Naive thymus-derived CD8-positive, alpha-beta T cell (primary cell): ENCODE results near the gene ZCCHC24. TPM values are rescaled to one million over a fixed set of nuclear protein-coding genes. Genes with fewer than 3 reads are reported as not detected.
"Not testable (repeated sequence)": the region's sequence is repeated elsewhere in the genome, so short reads cannot be mapped to it uniquely, and the experiment has no call there.

Experiments used
- ATAC-seq, 2 donors: fragments of 150-1000 bp; cut with Tn5 transposase in 1 of 2; sonication (Bioruptor Pico), chemical (Tn5 transposase) in 1 of 2; 1 replicate in 1 of 2; 2 replicates in 1 of 2; pipeline ENCODE4 v1.10.0; 2021; ENCODE audit warnings: mild to moderate bottlenecking in 2 of 2, moderate library complexity in 2 of 2
- POLR2A ChIA-PET: fragments of 350-600 bp; sonication (Branson Sonifier 250); formaldehyde crosslinking; loops from one replicate; lab custom pipeline; 2021; ENCODE audit warnings: antibody characterized with exemption; lab: Charles Lee
- DNase-seq, 10 donors: peaks; one replicate each; pipeline versions ENCODE4 v3.0.0 to v3.0.0-alpha.2; 2020 to 2022
- H3K27ac Mint-ChIP-seq, 10 donors: one replicate each; pipeline ENCODE4 v1.8.0; 2020 to 2022; ENCODE audit warnings: mild to moderate bottlenecking in 10 of 10, mixed read lengths in 10 of 10, moderate library complexity in 4 of 10, inconsistent platforms in 1 of 10
- H3K27me3 Mint-ChIP-seq, 5 donors: one replicate each; pipeline ENCODE4 v1.8.0; 2021 to 2022; ENCODE audit warnings: mixed read lengths in 5 of 5
- H3K36me3 Mint-ChIP-seq, 3 donors: one replicate each; pipeline ENCODE4 v1.8.0; 2020 to 2022; ENCODE audit warnings: mixed read lengths in 3 of 3, mild to moderate bottlenecking in 2 of 3, inconsistent platforms in 1 of 3
- H3K4me1 Mint-ChIP-seq, 4 donors: one replicate each; pipeline ENCODE4 v1.8.0; 2021 to 2022; ENCODE audit warnings: mixed read lengths in 4 of 4
- H3K4me3 Mint-ChIP-seq, 10 donors: one replicate each; pipeline ENCODE4 v1.8.0; 2020 to 2022; ENCODE audit warnings: mild to moderate bottlenecking in 10 of 10, mixed read lengths in 10 of 10, moderate library complexity in 6 of 10, inconsistent platforms in 1 of 10
- H3K9me3 Mint-ChIP-seq, 9 donors: one replicate each; pipeline ENCODE4 v1.8.0; 2020 to 2022; ENCODE audit warnings: mixed read lengths in 9 of 9, mild to moderate bottlenecking in 3 of 9, inconsistent platforms in 1 of 9, moderate library complexity in 1 of 9
- polyA plus RNA-seq, 3 donors: library from polyadenylated mRNA; unstranded; fragments of 300-500 nt; fragmentation: Illumina TruSeq; gene quantifications; one replicate each; pipeline ENCODE4 v1.2.3, GENCODE V29; 2021
- total RNA-seq, 8 experiments: library from RNA in 2 of 8; stranded (reverse) in 2 of 8; gene quantifications; one replicate each; pipeline ENCODE4 v1.2.3 and lab custom pipeline; 2021 to 2026

ZCCHC24 gene
- total and polyA plus RNA-seq, 5 experiments from 2014 or later: 0.12 to 1.7 (median 0.65) TPM

- ATAC-seq, DNase-seq, H3K4me3 Mint-ChIP-seq, H3K27me3 Mint-ChIP-seq, H3K9me3 Mint-ChIP-seq, H3K27ac Mint-ChIP-seq, H3K36me3 Mint-ChIP-seq: not testable (repeated sequence)
- POLR2A ChIA-PET: interaction anchor here (1.8 to 2.7 kb wide), 2 partner anchors 10 kb away, joined by 8 read pairs; no protein-coding TSS in a partner anchor
- peaks cover 6 to 18% (median 8%) of the 10 kb centered on the region in 4 donors for H3K4me1 Mint-ChIP-seq
Observed at GRCh38 chr10:79332610-79333315, 112.7 kb downstream of the ZCCHC24 start.

Other genes starting within 250 kb of the ZCCHC24 start
- 10 to 100 TPM; 29.1 to 33.8 TPM for gene PPIF, start 98.2 kb downstream of the ZCCHC24 start, total RNA-seq
- 10 to 100 TPM in 1 of 3 donors, 1 to 10 TPM in 2; 7.9 to 10.9 (median 8.6) TPM for gene PPIF, start 98.2 kb downstream of the ZCCHC24 start, polyA plus RNA-seq
- under 1 TPM; 0.55 to 0.65 TPM for gene EIF5AL1, start 66.9 kb upstream of the ZCCHC24 start, total RNA-seq
- under 1 TPM; 0.08 to 0.52 (median 0.22) TPM for gene EIF5AL1, start 66.9 kb upstream of the ZCCHC24 start, polyA plus RNA-seq
- not detected for gene SFTPA2, start 114.8 kb upstream of the ZCCHC24 start, total RNA-seq
- not detected for gene SFTPA2, start 114.8 kb upstream of the ZCCHC24 start, polyA plus RNA-seq
- not detected for gene SFTPA1, start 165.3 kb upstream of the ZCCHC24 start, total RNA-seq
- not detected for gene SFTPA1, start 165.3 kb upstream of the ZCCHC24 start, polyA plus RNA-seq